Skeletal muscle satellite cell (primary cell): ENCODE results near the gene KHDC3L.

Source experiments
- H3K27me3 ChIP-seq: 2 replicates; pipeline ENCODE4 v1.7.0; 2013; ENCODE audit warnings: low read length; ENCODE audit not compliant: control insufficient read depth, insufficient read depth
- H3K36me3 ChIP-seq: 2 replicates; pipeline ENCODE4 v1.7.0; 2013; ENCODE audit warnings: mild to moderate bottlenecking, control low read depth, low read length; ENCODE audit not compliant: insufficient read depth
- H3K4me1 ChIP-seq: 2 replicates; pipeline ENCODE4 v1.7.0; 2013; ENCODE audit warnings: low read length; ENCODE audit not compliant: control insufficient read depth, insufficient read depth
- H3K4me2 ChIP-seq: 2 replicates; pipeline ENCODE4 v1.7.0; 2013; ENCODE audit warnings: mild to moderate bottlenecking, low read length
- H3K4me3 ChIP-seq: 2 replicates; pipeline ENCODE4 v1.7.0; 2013; ENCODE audit warnings: low read length
- H3K9ac ChIP-seq: 2 replicates; pipeline ENCODE4 v1.7.0; 2013; ENCODE audit warnings: mild to moderate bottlenecking, low read depth, low read length, moderate library complexity
- H3K9me3 ChIP-seq: replicated peaks from 2 replicates; pipeline ENCODE4 v1.7.0; 2013; ENCODE audit warnings: mild to moderate bottlenecking, control low read depth, low read length

KHDC3L gene

GRCh38 chr6:73348550-73349204 lies 13.8 kb upstream of the KHDC3L start:
- H3K9me3 ChIP-seq, result no peaks in the 10 kb centered on the region
- no peak overlapping the region for H3K9ac ChIP-seq
- H3K4me3 ChIP-seq, result no peak overlapping the region
- H3K36me3 ChIP-seq, result no peaks in the 10 kb centered on the region
- no peak overlapping the region for H3K4me2 ChIP-seq
- peaks cover 14% of the 10 kb centered on the region for H3K27me3 ChIP-seq
- no peaks in the 10 kb centered on the region for H3K4me1 ChIP-seq

GRCh38 chr6:73349311-73349710 lies 13.1 kb upstream of the KHDC3L start:
- Histone ChIP-seq H3K4me1 (no peaks in the 10 kb centered on the region), H3K36me3 (no peaks in the 10 kb centered on the region), H3K9me3 (no peaks in the 10 kb centered on the region), H3K4me2 (no peak overlapping the region), H3K4me3 (no peak overlapping the region), H3K27me3 (peaks cover 14% of the 10 kb centered on the region), H3K9ac (no peak overlapping the region)

GRCh38 chr6:73353636-73354593 lies 8.5 kb upstream of the KHDC3L start, which contains the start of gene DPPA5:
TSS of gene DPPA5 (minus strand) at chr6:73354276. CDS start at chr6:73354225, 51 bp downstream.
- Histone ChIP-seq H3K4me2 (no peak within 1 kb of the TSS), H3K36me3 (no peaks in the 10 kb centered on the region), H3K27me3 (peaks cover 6% of the 10 kb centered on the region), H3K4me3 (no peak within 1 kb of the TSS), H3K9ac (no peak within 1 kb of the TSS), H3K9me3 (no peaks in the 10 kb centered on the region), H3K4me1 (no peaks in the 10 kb centered on the region)

- Histone ChIP-seq H3K4me2 (no peak overlapping the region), H3K9me3 (no peaks in the 10 kb centered on the region), H3K36me3 (no peaks in the 10 kb centered on the region), H3K27me3 (peaks cover 3% of the 10 kb centered on the region), H3K9ac (no peak overlapping the region), H3K4me1 (no peaks in the 10 kb centered on the region), H3K4me3 (no peak overlapping the region)
Measured at GRCh38 chr6:73362869-73363536, 545 bp downstream of the KHDC3L start.

- no peak overlapping the region for H3K4me2 ChIP-seq
- no peaks in the 10 kb centered on the region for H3K36me3 ChIP-seq
- no peaks in the 10 kb centered on the region for H3K9me3 ChIP-seq
- H3K27me3 ChIP-seq, result peaks cover 8% of the 10 kb centered on the region
- no peaks in the 10 kb centered on the region for H3K4me1 ChIP-seq
- H3K9ac ChIP-seq, result no peak overlapping the region
- H3K4me3 ChIP-seq, result no peak overlapping the region
Measured at GRCh38 chr6:73363537-73363875, 1.0 kb downstream of the KHDC3L start.

DNA sequence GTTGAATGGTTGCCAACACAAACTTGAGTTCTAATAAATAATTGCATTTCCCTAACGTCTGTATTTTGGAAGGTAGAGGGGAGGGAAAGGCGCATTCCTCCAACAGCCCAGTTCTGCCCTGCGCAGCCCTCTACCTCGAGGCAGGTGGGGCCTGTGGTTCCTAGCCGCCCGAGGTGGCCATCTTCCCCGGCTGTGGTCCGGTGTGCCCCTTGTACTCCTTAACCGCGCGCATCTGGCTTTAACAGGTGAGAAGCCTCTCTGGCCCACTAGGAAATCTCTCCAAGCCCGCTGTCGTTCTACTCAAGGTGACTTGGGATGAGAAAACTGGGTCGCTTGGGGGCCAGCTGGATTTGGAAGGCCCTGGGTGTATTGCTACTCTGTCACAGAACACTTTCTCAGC lies 1.7 kb downstream of the KHDC3L start:
- Histone ChIP-seq H3K9me3 (no peaks in the 10 kb centered on the region), H3K36me3 (no peaks in the 10 kb centered on the region), H3K27me3 (peaks cover 12% of the 10 kb centered on the region), H3K4me3 (no peak overlapping the region), H3K4me1 (no peaks in the 10 kb centered on the region), H3K4me2 (no peak overlapping the region), H3K9ac (no peak overlapping the region)

DNA sequence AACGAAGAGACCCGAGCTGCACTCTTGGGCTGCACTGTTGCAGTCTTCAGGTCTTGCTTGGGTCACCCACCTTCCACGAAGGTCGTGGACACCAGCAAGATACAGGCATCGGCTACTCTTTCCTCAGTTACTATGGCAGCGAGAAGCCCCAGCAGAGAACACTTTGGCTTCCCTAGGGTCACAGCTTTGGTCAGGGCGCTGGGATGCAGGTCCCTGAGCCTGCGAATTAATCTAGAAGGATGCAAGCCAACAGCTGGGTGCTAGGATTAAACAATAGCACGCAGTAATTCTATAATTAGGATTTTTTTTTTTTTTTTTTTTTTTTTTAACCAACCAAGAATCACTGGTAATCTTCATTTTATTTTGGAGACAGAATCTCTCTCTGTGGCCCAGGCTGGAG lies 2.1 kb downstream of the KHDC3L start:
- no peak overlapping the region for H3K4me3 ChIP-seq
- no peaks in the 10 kb centered on the region for H3K36me3 ChIP-seq
- no peaks in the 10 kb centered on the region for H3K9me3 ChIP-seq
- no peak overlapping the region for H3K9ac ChIP-seq
- no peak overlapping the region for H3K4me2 ChIP-seq
- no peaks in the 10 kb centered on the region for H3K4me1 ChIP-seq
- H3K27me3 ChIP-seq, result peaks cover 12% of the 10 kb centered on the region

DNA sequence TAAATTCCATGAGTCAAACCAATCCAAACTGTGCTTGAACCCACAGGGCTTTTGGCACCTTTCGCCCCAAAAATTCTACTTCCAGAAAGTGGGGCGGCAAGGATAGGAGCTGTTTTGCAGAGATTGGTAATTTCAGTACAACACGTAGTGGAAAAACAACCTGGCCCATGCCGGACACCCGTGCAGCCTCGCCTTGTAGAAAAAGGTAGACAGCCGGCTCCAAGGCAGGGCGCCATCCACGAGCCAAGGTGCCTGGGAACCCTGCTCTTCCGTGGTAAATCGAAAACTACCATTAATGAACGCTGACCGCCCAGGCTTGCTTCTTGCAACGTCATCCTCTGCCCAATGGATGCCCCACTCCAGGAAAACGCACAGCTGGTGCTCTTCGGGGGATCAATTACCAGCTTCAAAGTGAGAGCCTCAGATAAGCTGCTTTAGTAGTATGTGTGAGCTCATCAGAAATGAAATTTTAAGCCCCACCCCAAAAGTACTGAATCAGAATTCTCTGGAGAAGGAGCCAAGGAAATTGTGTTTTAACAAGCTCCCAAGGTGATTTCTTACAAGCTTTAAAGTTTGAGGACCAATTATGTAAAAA lies 5.4 kb downstream of the KHDC3L start:
- no peaks in the 10 kb centered on the region for H3K36me3 ChIP-seq
- H3K4me3 ChIP-seq, result no peak overlapping the region
- no peaks in the 10 kb centered on the region for H3K4me1 ChIP-seq

DNA sequence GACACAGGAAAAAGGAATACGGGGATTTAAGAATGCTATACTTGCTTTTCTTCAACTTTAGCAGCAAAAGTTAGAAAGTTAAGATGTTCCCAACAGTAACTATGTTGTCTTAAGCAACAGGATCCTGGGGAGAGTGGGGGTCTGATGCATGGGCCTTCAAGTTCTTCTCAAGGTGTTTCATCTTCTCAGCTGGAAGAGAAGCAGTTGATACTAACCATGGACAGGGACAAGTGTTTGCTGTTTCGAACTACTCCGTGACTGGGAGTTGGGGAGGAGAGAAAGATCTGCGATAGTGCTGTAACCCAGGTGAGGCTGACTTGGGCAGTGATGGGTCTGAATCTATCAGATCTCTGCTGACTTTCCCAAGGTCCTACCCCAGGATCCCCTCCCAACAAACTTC lies 6.2 kb downstream of the KHDC3L start:
- Histone ChIP-seq H3K9ac (no peak overlapping the region), H3K4me1 (no peaks in the 10 kb centered on the region), H3K36me3 (no peaks in the 10 kb centered on the region), H3K9me3 (no peaks in the 10 kb centered on the region), H3K27me3 (peaks cover 12% of the 10 kb centered on the region), H3K4me2 (no peak overlapping the region), H3K4me3 (no peak overlapping the region)

More for the DNA sequence above, 5.4 kb downstream of the KHDC3L start:
- no peak overlapping the region for H3K4me2 ChIP-seq
- no peak overlapping the region for H3K9ac ChIP-seq
- peaks cover 12% of the 10 kb centered on the region for H3K27me3 ChIP-seq
- no peaks in the 10 kb centered on the region for H3K9me3 ChIP-seq

- no peaks in the 10 kb centered on the region for H3K36me3 ChIP-seq
- no peak overlapping the region for H3K4me2 ChIP-seq
- no peak overlapping the region for H3K9ac ChIP-seq
- no peak overlapping the region for H3K4me3 ChIP-seq
- peaks cover 12% of the 10 kb centered on the region for H3K27me3 ChIP-seq
- no peaks in the 10 kb centered on the region for H3K4me1 ChIP-seq
- no peaks in the 10 kb centered on the region for H3K9me3 ChIP-seq
Measured at GRCh38 chr6:73369157-73369556, 6.7 kb downstream of the KHDC3L start.

- no peaks in the 10 kb centered on the region for H3K4me1 ChIP-seq
- no peak within 1 kb of the TSS for H3K4me2 ChIP-seq
- H3K9ac ChIP-seq, result no peak within 1 kb of the TSS
Measured at GRCh38 chr6:73369563-73369962, 7.1 kb downstream of the KHDC3L start, which contains the start of gene OOEP. TSS of gene OOEP (minus strand) at chr6:73369897. CDS start at chr6:73369792, 105 bp downstream.

More at GRCh38 chr6:73369563-73369962, 7.1 kb downstream of the KHDC3L start, which contains the start of gene OOEP:
- Histone ChIP-seq H3K36me3 (no peaks in the 10 kb centered on the region), H3K4me3 (no peak within 1 kb of the TSS), H3K9me3 (no peaks in the 10 kb centered on the region), H3K27me3 (peaks cover 12% of the 10 kb centered on the region)
